Spleen (tissue), 7 donors: ENCODE results near the gene DHDH.

ENCODE experiments used
- CTCF ChIP-seq, 11 experiments: fragments of 200-600 bp in 7 of 11; fragments of 450-650 bp in 4 of 11; sonication (generic) in 4 of 11; IDR thresholded peaks in 8 of 11; conservative IDR thresholded peaks in 3 of 11; 1 replicate in 7 of 11; 2 replicates in 4 of 11; pipeline versions ENCODE4 v1.4.0 to v1.8.0; 2016 to 2021; ENCODE audit warnings: antibody characterized with exemption in 11 of 11, inconsistent platforms in 4 of 11, mild to moderate bottlenecking in 1 of 11
- POLR2A ChIP-seq, 3 donors: fragments of 450-650 bp; IDR thresholded peaks; one replicate each; pipeline ENCODE4 v1.5.1; 2017; ENCODE audit warnings: antibody characterized with exemption in 3 of 3, mild to moderate bottlenecking in 1 of 3
- POLR2AphosphoS5 ChIP-seq, 3 donors: sonication (generic); formaldehyde crosslinking; IDR thresholded peaks; one replicate each; pipeline ENCODE4 v1.5.1; 2017; ENCODE audit warnings: antibody characterized with exemption in 3 of 3
- donor health status: DM: no; HTN: no; CAD: no; lungs with moderate emphysema.
- donor health status: DM: no; HTN: no; CAD: no.
- donor health status: DM: no; HTN: no; CAD: no.

- TF ChIP-seq CTCF (IDR thresholded peaks at IDR 0.05 in 8 of 11, conservative IDR thresholded peaks at IDR 0.05 in 3 of 11) (no peak), POLR2A (IDR thresholded peaks at IDR 0.05) (no peak), POLR2AphosphoS5 (IDR thresholded peaks at IDR 0.05) (no peak)
Measured at GRCh38 chr19:48946463-48947257, 13.2 kb downstream of the DHDH start.
